ENCODE measurements around the gene TMEM140. TPM values are rescaled to one million over a fixed set of nuclear protein-coding genes. Genes with fewer than 3 reads are reported as not detected.
A peak's percentile ranks its signal among the peaks of the same experiment; 100 is the strongest.

The TMEM140 gene
- total RNA-seq = not detected in 3 replicates
- long read RNA-seq, partial matches to known transcripts = 0 of 2 reads
- long read RNA-seq, other reads (novel, unspliced or antisense) = 2 of 2 reads

DNA sequence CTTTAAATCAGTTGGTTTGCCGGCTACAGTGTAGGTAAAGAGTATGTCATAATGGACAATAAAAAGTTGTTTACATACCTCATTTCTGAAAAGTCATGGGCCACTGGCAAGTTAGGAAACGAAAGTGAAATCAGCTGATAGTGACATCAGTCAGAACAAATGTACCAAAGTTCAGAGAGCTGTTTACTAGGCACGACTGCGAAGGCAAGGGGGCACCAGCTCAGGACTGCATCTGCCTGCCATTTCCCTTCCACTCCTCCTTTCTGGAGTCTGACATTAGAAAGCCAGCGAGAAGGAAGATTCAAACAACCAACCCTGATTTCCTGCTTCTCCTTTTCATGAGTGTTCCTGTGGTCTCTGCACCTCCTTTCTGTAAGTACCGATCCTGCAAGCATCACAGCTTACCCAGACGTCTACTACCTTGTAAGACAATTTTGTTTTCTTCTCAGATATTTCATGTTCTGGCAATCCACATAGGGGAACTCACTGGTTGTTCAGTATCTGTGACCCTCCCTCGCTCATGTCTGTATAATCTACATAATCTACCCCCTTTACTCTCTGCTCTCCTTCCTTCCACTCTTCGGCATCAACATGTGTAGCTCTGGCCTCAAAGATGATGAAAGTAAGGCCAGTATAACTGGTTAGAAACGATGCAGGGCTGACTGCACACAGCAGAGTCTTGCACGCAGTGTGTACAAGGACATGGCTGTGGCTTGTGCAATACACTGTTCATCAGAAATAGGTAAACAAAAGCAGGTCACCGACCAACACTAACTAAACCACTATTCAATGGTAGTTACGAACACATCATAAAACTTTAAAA is at the start of gene TMEM140:
TMEM140 (plus strand) TSS at position 174 of the 823 bp plus-strand sequence. CDS start 16,370 bp downstream, outside the sequence.
- Mint-ChIP-seq H3K27me3 (ENCODE audit: low read depth) (no peaks in the 10 kb centered on the region), H3K27ac (ENCODE audit: unreplicated experiment) (peak within 1 kb of the TSS; percentile 28), H3K36me3 (ENCODE audit: low read depth) (peaks cover 2% of the 10 kb centered on the region), H3K9me3 (ENCODE audit: low read depth) (peaks cover 5% of the 10 kb centered on the region), H3K4me3 (ENCODE audit: unreplicated experiment) (no peak within 1 kb of the TSS), H3K4me1 (ENCODE audit: low read depth) (peaks cover 5% of the 10 kb centered on the region)
- TF ChIP-seq, protein P1, sequence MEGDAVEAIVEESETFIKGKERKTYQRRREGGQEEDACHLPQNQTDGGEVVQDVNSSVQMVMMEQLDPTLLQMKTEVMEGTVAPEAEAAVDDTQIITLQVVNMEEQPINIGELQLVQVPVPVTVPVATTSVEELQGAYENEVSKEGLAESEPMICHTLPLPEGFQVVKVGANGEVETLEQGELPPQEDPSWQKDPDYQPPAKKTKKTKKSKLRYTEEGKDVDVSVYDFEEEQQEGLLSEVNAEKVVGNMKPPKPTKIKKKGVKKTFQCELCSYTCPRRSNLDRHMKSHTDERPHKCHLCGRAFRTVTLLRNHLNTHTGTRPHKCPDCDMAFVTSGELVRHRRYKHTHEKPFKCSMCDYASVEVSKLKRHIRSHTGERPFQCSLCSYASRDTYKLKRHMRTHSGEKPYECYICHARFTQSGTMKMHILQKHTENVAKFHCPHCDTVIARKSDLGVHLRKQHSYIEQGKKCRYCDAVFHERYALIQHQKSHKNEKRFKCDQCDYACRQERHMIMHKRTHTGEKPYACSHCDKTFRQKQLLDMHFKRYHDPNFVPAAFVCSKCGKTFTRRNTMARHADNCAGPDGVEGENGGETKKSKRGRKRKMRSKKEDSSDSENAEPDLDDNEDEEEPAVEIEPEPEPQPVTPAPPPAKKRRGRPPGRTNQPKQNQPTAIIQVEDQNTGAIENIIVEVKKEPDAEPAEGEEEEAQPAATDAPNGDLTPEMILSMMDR (IDR thresholded peaks at IDR 0.05) = no peak
- DNase-seq (ENCODE audit: low spot score) = no peak

DNA sequence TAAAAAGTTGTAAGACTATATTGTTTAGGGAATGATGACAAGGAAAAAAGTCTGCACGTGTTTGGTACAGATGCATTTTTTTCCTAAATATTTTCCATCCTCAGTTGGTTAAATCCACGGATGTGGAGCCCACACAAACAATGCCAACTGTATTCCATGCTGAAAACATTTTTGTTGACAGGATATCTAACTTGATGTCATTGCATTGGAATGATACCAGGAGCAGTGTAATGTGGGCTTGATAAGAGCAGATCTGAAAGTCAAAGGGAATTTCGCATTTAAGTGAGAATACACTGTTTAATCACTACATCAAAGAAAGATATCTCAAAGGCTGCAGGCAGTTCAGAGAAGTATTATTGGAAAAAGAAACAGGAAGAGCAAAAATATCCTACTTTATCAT is 49.5 kb upstream of the TMEM140 start:
- no peaks in the 10 kb centered on the region for H3K9me3 Mint-ChIP-seq (ENCODE audit: low read depth)
- H3K4me1 Mint-ChIP-seq (ENCODE audit: low read depth) = peaks cover 8% of the 10 kb centered on the region
- no peak overlapping the region for H3K27ac Mint-ChIP-seq (ENCODE audit: unreplicated experiment)
- no peak overlapping the region for H3K4me3 Mint-ChIP-seq (ENCODE audit: unreplicated experiment)
- no peak for DNase-seq (ENCODE audit: low spot score)
- H3K27me3 Mint-ChIP-seq (ENCODE audit: low read depth) = peaks cover 1% of the 10 kb centered on the region
- no peaks in the 10 kb centered on the region for H3K36me3 Mint-ChIP-seq (ENCODE audit: low read depth)
- TF ChIP-seq, protein P1 (IDR thresholded peaks at IDR 0.05) = no peak

DNA sequence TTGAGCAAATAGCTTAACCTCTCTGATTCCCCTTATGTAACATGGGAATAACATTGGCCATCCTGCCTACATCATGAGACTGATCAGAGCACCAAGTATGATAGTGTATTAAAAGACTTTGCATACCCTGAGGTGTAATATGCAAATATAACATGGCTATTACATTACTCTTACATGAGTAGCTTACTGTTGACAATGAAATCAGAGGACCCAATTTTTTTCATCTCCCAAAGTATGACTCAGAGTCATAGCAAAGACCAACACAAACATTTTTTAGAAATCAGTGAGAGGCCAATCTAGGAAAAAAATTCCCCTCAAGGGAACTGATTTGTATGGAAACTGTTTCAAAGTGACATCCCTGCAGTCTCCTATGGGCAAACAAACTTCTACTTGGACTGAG is 47.0 kb upstream of the TMEM140 start:
- TF ChIP-seq, protein P1 (IDR thresholded peaks at IDR 0.05) = no peak
- no peaks in the 10 kb centered on the region for H3K9me3 Mint-ChIP-seq (ENCODE audit: low read depth)
- no peak for DNase-seq (ENCODE audit: low spot score)
- H3K4me1 Mint-ChIP-seq (ENCODE audit: low read depth) = peaks cover 8% of the 10 kb centered on the region
- H3K27me3 Mint-ChIP-seq (ENCODE audit: low read depth) = peaks cover 1% of the 10 kb centered on the region
- no peak overlapping the region for H3K27ac Mint-ChIP-seq (ENCODE audit: unreplicated experiment)
- no peaks in the 10 kb centered on the region for H3K36me3 Mint-ChIP-seq (ENCODE audit: low read depth)
- no peak overlapping the region for H3K4me3 Mint-ChIP-seq (ENCODE audit: unreplicated experiment)

DNA sequence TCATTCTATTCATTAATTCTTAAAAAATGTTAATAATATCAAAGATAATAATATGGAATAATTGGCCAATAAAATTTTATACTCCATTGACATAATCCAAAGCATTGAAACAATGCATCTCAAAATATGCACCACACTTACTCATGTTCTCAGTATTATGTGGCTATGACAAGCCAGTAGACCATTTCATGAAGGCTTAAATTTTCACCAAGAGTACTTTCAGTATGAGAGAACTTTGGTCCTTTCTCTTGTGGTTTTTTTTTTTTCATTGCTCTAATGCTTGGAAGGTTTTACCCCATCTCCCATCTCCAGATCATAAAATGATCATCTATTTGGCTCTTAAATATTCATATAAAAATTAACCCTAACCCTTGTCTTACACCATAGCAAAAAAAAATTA is 45.5 kb upstream of the TMEM140 start:
- TF ChIP-seq, protein P1 (IDR thresholded peaks at IDR 0.05) = no peak
- Mint-ChIP-seq H3K4me3 (ENCODE audit: unreplicated experiment) (no peak overlapping the region), H3K4me1 (ENCODE audit: low read depth) (peaks cover 8% of the 10 kb centered on the region), H3K36me3 (ENCODE audit: low read depth) (no peaks in the 10 kb centered on the region), H3K9me3 (ENCODE audit: low read depth) (no peaks in the 10 kb centered on the region), H3K27ac (ENCODE audit: unreplicated experiment) (no peak overlapping the region), H3K27me3 (ENCODE audit: low read depth) (peaks cover 2% of the 10 kb centered on the region)
- no peak for DNase-seq (ENCODE audit: low spot score)

DNA sequence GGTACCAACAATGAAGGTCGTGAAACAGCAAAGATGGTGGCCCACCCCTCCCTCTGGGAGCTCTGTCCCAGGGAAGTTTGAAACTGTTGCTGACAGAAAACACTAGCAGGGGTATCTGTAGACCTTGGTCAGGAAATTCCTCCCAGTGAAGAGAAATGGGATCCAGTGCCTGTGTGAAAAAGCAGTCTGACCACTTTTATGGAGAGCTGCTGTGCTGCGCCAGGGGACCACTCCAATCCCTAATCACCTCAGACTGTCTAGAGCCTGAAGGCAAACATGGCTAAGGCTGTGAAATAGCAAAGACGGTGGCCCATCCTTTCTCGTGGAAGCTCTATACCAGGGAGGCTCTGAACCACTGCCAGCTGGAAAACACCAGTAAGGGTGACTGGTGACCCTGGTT is 38.3 kb upstream of the TMEM140 start:
- peaks cover 5% of the 10 kb centered on the region for H3K27me3 Mint-ChIP-seq (ENCODE audit: low read depth)
- DNase-seq (ENCODE audit: low spot score) = no peak
- no peaks in the 10 kb centered on the region for H3K4me1 Mint-ChIP-seq (ENCODE audit: low read depth)
- no peaks in the 10 kb centered on the region for H3K36me3 Mint-ChIP-seq (ENCODE audit: low read depth)
- TF ChIP-seq, protein P1 (IDR thresholded peaks at IDR 0.05) = no peak
- no peaks in the 10 kb centered on the region for H3K9me3 Mint-ChIP-seq (ENCODE audit: low read depth)
- no peak overlapping the region for H3K27ac Mint-ChIP-seq (ENCODE audit: unreplicated experiment)
- no peak overlapping the region for H3K4me3 Mint-ChIP-seq (ENCODE audit: unreplicated experiment)

Measured in chondrocyte (in vitro differentiated cells).